DND-41 (cell line): ENCODE measurements around the gene PTPMT1.

ENCODE experiments used
- CTCF ChIP-seq: IDR thresholded peaks from 2 replicates; pipeline ENCODE4 v1.5.1; 2012; ENCODE audit warnings: borderline replicate concordance, low read length, moderate library complexity, mild to moderate bottlenecking; ENCODE audit not compliant: poor library complexity, severe bottlenecking; ENCODE audit errors: extremely low read depth
- EZH2 ChIP-seq: IDR thresholded peaks from 3 replicates; pipeline ENCODE4 v1.6.1; 2012; ENCODE audit warnings: borderline replicate concordance, low read depth, mild to moderate bottlenecking, moderate library complexity, low read length, inconsistent platforms; ENCODE audit not compliant: severe bottlenecking

DNA sequence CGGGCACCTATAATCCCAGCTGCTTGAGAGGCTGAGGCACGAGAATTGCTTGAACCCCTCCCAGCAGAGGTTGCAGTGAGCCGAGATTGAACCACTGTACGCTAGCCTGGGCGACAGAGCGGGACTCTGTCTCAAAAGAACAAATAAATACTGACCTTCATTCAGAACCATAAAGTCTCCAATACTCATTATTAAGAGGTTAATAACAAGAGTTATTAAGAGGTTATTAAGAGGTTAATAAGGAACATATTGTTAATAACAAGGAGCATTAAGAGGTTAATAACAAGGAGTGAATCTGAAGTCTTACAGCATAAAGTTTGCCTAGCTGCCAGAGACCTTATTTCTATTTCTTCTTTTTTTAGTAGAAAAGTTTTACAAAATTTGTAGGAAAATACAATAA is 20.1 kb upstream of the PTPMT1 start:
- TF ChIP-seq CTCF (no peak), EZH2 (no peak)
